Sigmoid colon (tissue), 4 donors: Measurements from ENCODE around the gene DAB2IP.

Experiments
- POLR2AphosphoS5 ChIP-seq, 4 donors: sonication (generic); formaldehyde crosslinking; IDR thresholded peaks; one replicate each; pipeline ENCODE4 v1.6.1; 2017; ENCODE audit warnings: antibody characterized with exemption in 4 of 4
- TF ChIP-seq, protein P1 (sequence below), 4 experiments: fragments of 450-650 bp in 3 of 4; fragments of 200-600 bp in 1 of 4; IDR thresholded peaks; one replicate each; pipeline ENCODE4 v1.5.1; 2016 to 2019; ENCODE audit warnings: antibody characterized with exemption in 4 of 4, mild to moderate bottlenecking in 3 of 4, moderate library complexity in 2 of 4

DNA sequence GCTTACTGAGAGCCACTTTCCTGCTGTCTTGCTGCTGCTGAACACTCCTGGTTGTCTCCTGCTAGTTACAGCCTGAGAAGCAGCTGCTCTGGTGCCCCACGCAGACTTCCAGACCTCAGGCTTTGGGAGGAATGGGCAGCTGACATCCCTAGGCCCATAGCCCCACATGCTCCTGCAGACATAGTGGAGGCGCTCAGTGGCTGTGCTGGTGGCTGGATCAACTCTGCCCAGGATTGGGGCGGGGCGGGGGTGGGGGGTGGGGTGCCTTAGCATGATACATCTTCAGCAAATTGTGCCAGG lies 93.9 kb downstream of the DAB2IP start:
- TF ChIP-seq, protein P1, sequence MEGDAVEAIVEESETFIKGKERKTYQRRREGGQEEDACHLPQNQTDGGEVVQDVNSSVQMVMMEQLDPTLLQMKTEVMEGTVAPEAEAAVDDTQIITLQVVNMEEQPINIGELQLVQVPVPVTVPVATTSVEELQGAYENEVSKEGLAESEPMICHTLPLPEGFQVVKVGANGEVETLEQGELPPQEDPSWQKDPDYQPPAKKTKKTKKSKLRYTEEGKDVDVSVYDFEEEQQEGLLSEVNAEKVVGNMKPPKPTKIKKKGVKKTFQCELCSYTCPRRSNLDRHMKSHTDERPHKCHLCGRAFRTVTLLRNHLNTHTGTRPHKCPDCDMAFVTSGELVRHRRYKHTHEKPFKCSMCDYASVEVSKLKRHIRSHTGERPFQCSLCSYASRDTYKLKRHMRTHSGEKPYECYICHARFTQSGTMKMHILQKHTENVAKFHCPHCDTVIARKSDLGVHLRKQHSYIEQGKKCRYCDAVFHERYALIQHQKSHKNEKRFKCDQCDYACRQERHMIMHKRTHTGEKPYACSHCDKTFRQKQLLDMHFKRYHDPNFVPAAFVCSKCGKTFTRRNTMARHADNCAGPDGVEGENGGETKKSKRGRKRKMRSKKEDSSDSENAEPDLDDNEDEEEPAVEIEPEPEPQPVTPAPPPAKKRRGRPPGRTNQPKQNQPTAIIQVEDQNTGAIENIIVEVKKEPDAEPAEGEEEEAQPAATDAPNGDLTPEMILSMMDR (IDR thresholded peaks at IDR 0.05), result no peak
- no peak for TF ChIP-seq POLR2AphosphoS5 (IDR thresholded peaks at IDR 0.05)
